ENCODE measurements around the gene ANKRD34B.

GRCh38 chr5:80584770-80585169 lies 14.7 kb upstream of the ANKRD34B start:
- TF ChIP-seq POLR2A (IDR thresholded peaks at IDR 0.05; ENCODE audit: low read length): no peak
- no peak for TF ChIP-seq GATA1 (IDR thresholded peaks at IDR 0.05; ENCODE audit: low read depth, low read length)
